Mesendoderm (in vitro differentiated cells): ENCODE data around the gene MACROH2A2.

ENCODE experiments used
- DNase-seq: peaks from one replicate; pipeline ENCODE4 v3.0.0; 2013
- H2AK5ac ChIP-seq: 2 replicates; pipeline ENCODE4 v1.6.1; 2013; ENCODE audit warnings: low read length, inconsistent platforms
- H2BK120ac ChIP-seq: 2 replicates; pipeline ENCODE4 v1.6.1; 2013; ENCODE audit warnings: low read depth, mild to moderate bottlenecking, low read length, moderate library complexity, mixed read lengths
- H2BK15ac ChIP-seq: replicated peaks from 2 replicates; pipeline ENCODE4 v1.6.1; 2013; ENCODE audit warnings: low read depth, mild to moderate bottlenecking, moderate library complexity
- H2BK5ac ChIP-seq: 2 replicates; pipeline ENCODE4 v1.6.1; 2013; ENCODE audit warnings: low read length, inconsistent platforms
- H3K18ac ChIP-seq: 2 replicates; pipeline ENCODE4 v1.6.1; 2013; ENCODE audit warnings: mild to moderate bottlenecking, low read length, mixed read lengths
- H3K23ac ChIP-seq: one replicate; pipeline ENCODE4 v1.6.1; 2013; ENCODE audit warnings: low read length
- H3K27ac ChIP-seq: 2 replicates; pipeline ENCODE4 v1.5.1; 2013; ENCODE audit warnings: low read depth, mild to moderate bottlenecking, inconsistent platforms, low read length, moderate library complexity
- H3K27me3 ChIP-seq: 2 replicates; pipeline ENCODE4 v1.6.1; 2013; ENCODE audit warnings: low read length, control low read depth, mild to moderate bottlenecking, inconsistent platforms; ENCODE audit not compliant: insufficient read depth, poor library complexity
- H3K36me3 ChIP-seq: 2 replicates; pipeline ENCODE4 v1.6.1; 2013; ENCODE audit warnings: low read length, inconsistent platforms; ENCODE audit not compliant: control insufficient read depth, insufficient read depth
- H3K4ac ChIP-seq: one replicate; pipeline ENCODE4 v1.6.1; 2013; ENCODE audit warnings: low read depth, mild to moderate bottlenecking, low read length, moderate library complexity
- H3K4me1 ChIP-seq: 2 replicates; pipeline ENCODE4 v1.6.1; 2013; ENCODE audit warnings: low read depth, low read length, inconsistent platforms; ENCODE audit not compliant: control insufficient read depth
- H3K4me2 ChIP-seq: 2 replicates; pipeline ENCODE4 v1.6.1; 2013; ENCODE audit warnings: low read length
- H3K4me3 ChIP-seq: 2 replicates; pipeline ENCODE4 v1.5.1; 2013; ENCODE audit warnings: mild to moderate bottlenecking, low read length
- H3K56ac ChIP-seq: one replicate; pipeline ENCODE4 v1.6.1; 2013; ENCODE audit warnings: low read length
- H3K79me1 ChIP-seq: 2 replicates; pipeline ENCODE4 v1.6.1; 2013; ENCODE audit warnings: low read length, inconsistent platforms
- H3K79me2 ChIP-seq: 2 replicates; pipeline ENCODE4 v1.6.1; 2013; ENCODE audit warnings: mild to moderate bottlenecking, low read length; ENCODE audit not compliant: control insufficient read depth, insufficient read depth
- H3K9ac ChIP-seq: 2 replicates; pipeline ENCODE4 v1.6.1; 2013; ENCODE audit warnings: low read length, inconsistent platforms
- H4K5ac ChIP-seq: one replicate; pipeline ENCODE4 v1.6.1; 2013; ENCODE audit warnings: low read length
- H4K8ac ChIP-seq: one replicate; pipeline ENCODE4 v1.6.1; 2013; ENCODE audit warnings: low read depth, mild to moderate bottlenecking, control low read depth, low read length, moderate library complexity
- WGBS: extraction: QIAGEN DNeasy Blood & Tissue Kit; methylation state at CpG from one replicate; pipeline ENCODE4 v1.1.7; 2013; ENCODE audit warnings: low lambda C conversion rate, missing lambda C conversion rate; ENCODE audit not compliant: insufficient coverage; ENCODE audit errors: extremely low coverage; 5-methylcytosine and 5-hydroxymethylcytosine counted together

Gene MACROH2A2

DNA sequence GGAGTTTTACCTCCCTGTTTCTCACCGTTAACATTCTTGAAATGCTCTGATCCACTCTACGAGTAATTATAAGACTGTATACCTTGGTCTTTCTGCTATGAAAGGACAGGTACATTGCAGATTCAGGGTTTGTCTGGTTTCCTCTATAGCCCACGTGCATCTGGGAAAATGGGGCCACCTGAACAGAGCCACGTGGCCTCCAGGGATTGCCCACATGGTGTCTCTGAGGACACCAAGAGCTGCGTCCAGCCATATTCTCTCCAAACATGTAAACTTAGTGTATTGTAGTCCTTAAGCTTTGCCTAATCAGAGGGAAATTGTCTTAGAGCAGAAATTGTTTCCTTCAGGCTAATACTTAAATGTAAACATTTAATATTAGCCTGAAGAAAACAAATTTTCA lies 16.7 kb downstream of the MACROH2A2 start:
- Histone ChIP-seq H3K23ac (no peak overlapping the region), H3K4me2 (no peak overlapping the region), H2BK120ac (no peak overlapping the region), H2AK5ac (no peak overlapping the region), H3K4ac (no peak overlapping the region), H2BK15ac (no peak overlapping the region), H3K4me1 (no peaks in the 10 kb centered on the region), H3K36me3 (no peaks in the 10 kb centered on the region), H2BK5ac (no peak overlapping the region), H3K79me2 (no peaks in the 10 kb centered on the region), H3K18ac (no peak overlapping the region), H3K79me1 (peaks cover 1% of the 10 kb centered on the region), H3K4me3 (no peak overlapping the region), H3K56ac (no peak overlapping the region), H4K8ac (no peak overlapping the region), H3K27ac (no peak overlapping the region), H3K9ac (no peak overlapping the region), H4K5ac (no peak overlapping the region), H3K27me3 (no peaks in the 10 kb centered on the region)
- WGBS = no CpG with 5 or more reads among the region's 5 CpGs
- DNase-seq = no peak

DNA sequence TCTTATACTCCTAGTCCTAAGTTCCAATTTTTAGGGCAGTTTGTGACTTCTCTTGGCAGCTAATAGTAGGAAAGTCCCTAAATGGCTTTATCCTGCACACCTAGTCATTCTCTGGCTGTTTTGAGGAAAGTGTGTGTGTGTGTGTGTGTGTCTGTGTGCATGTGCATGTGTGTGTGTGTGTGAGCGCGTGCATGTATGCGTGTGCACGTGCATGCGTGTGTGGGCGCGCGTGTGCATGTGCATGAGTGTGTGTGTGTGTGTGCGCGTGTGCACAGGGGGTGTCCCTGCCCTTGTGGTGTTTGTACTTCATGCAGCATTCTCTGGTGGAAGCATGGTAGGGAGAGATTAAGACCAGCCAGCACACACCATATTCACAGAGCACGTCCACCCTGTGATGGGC lies 18.2 kb downstream of the MACROH2A2 start:
- Histone ChIP-seq H3K4me1 (peaks cover 2% of the 10 kb centered on the region), H2BK120ac (no peak overlapping the region), H2BK5ac (no peak overlapping the region), H4K8ac (no peak overlapping the region), H2BK15ac (no peak overlapping the region), H4K5ac (no peak overlapping the region), H3K36me3 (no peaks in the 10 kb centered on the region), H3K4me2 (no peak overlapping the region), H3K9ac (no peak overlapping the region), H3K4ac (no peak overlapping the region), H3K79me2 (no peaks in the 10 kb centered on the region), H2AK5ac (no peak overlapping the region), H3K79me1 (peaks cover 1% of the 10 kb centered on the region), H3K4me3 (no peak overlapping the region), H3K27me3 (no peaks in the 10 kb centered on the region), H3K56ac (no peak overlapping the region), H3K27ac (no peak overlapping the region), H3K18ac (no peak overlapping the region), H3K23ac (no peak overlapping the region)
- DNase-seq = no peak
- no CpG with 5 or more reads among the region's 11 CpGs for WGBS

DNA sequence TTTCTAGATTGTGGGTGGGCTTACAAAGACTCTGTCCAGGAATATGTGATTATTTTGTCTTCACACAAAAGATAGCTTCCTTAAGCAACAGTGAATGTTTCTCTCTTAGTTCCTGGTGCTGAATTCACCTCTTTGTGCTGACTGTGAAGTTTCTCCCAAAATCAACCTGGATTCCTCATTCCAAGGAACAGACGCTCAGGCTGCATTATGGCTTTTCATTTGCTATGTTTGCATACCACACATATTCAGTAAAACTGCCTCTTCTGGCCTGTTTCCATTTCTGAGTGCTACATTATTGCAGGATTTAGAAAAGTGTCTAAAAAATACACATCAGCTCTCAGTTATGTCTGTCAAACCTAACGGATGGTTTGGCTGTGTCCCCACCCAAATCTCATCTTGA lies 21.5 kb downstream of the MACROH2A2 start:
- H4K8ac ChIP-seq = no peak overlapping the region
- H2BK120ac ChIP-seq = no peak overlapping the region
- no peak overlapping the region for H2BK5ac ChIP-seq
- H3K27ac ChIP-seq = no peak overlapping the region
- H3K79me2 ChIP-seq = no peaks in the 10 kb centered on the region
- H2AK5ac ChIP-seq = no peak overlapping the region
- H3K56ac ChIP-seq = no peak overlapping the region
- no peak overlapping the region for H3K23ac ChIP-seq
- H2BK15ac ChIP-seq = no peak overlapping the region
- no peak overlapping the region for H3K4me3 ChIP-seq
- no peaks in the 10 kb centered on the region for H3K27me3 ChIP-seq
- H3K36me3 ChIP-seq = peaks cover 3% of the 10 kb centered on the region
- no peak overlapping the region for H3K4me2 ChIP-seq
- no peak overlapping the region for H4K5ac ChIP-seq
- peaks cover 1% of the 10 kb centered on the region for H3K79me1 ChIP-seq
- no CpG with 5 or more reads among the region's 2 CpGs for WGBS
- no peak for DNase-seq
- no peak overlapping the region for H3K4ac ChIP-seq
- peaks cover 6% of the 10 kb centered on the region for H3K4me1 ChIP-seq
- H3K18ac ChIP-seq = no peak overlapping the region
- no peak overlapping the region for H3K9ac ChIP-seq

DNA sequence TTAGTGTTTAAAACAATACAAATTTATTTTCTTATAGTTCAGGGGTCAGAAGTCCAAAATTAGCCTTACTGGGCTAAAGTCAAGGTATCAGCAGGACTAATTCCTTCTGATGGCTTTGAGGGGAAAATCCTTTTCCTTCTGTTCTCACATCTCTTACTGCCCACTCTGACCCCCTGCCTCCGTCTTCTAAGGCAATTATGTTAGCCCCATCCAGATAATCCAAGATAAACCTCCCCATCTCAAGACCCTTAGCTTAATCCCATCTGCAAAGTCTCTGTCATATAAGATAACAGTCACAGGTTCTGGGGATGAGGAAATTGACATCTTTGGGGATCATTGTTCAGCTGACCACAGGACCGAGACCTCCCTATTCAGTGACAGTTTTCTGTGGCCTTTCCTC lies 22.3 kb downstream of the MACROH2A2 start:
- H3K4me3 ChIP-seq = no peak overlapping the region
- DNase-seq = peak; percentile 65
- H2BK5ac ChIP-seq = no peak overlapping the region
- no peak overlapping the region for H2BK120ac ChIP-seq
- no peak overlapping the region for H3K9ac ChIP-seq
- H2AK5ac ChIP-seq = no peak overlapping the region
- no peak overlapping the region for H2BK15ac ChIP-seq
- H3K4me1 ChIP-seq = peaks cover 6% of the 10 kb centered on the region
- H3K56ac ChIP-seq = no peak overlapping the region
- no peak overlapping the region for H3K23ac ChIP-seq
- no peaks in the 10 kb centered on the region for H3K79me2 ChIP-seq
- H3K18ac ChIP-seq = no peak overlapping the region
- no peak overlapping the region for H4K8ac ChIP-seq
- no peak overlapping the region for H3K4me2 ChIP-seq
- H3K79me1 ChIP-seq = peaks cover 1% of the 10 kb centered on the region
- no peak overlapping the region for H4K5ac ChIP-seq
- no peaks in the 10 kb centered on the region for H3K27me3 ChIP-seq
- H3K4ac ChIP-seq = no peak overlapping the region
- H3K27ac ChIP-seq = no peak overlapping the region
- H3K36me3 ChIP-seq = peaks cover 3% of the 10 kb centered on the region
- WGBS = no CpG with 5 or more reads among the region's 2 CpGs

DNA sequence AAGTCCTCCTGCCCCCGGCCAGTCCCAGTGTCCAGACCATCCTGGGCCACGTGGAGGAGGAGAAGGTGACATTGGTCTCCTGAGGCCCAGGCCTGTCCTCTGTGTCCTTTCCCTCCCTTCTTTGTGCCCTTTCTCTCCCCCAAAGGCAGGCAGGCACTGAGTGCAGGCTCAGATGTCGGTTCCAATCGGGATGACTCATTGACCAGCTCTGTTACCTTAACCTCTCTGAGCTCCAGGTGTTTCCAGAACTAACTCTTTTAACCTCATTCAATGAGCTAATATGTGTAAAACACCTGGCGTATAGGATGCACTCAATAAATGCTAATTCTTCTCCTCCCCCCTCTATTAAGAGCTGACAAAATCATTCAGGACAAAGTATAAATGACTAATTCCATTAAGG lies 25.7 kb downstream of the MACROH2A2 start:
- Histone ChIP-seq H2BK5ac (no peak overlapping the region), H2BK120ac (no peak overlapping the region)

DNA sequence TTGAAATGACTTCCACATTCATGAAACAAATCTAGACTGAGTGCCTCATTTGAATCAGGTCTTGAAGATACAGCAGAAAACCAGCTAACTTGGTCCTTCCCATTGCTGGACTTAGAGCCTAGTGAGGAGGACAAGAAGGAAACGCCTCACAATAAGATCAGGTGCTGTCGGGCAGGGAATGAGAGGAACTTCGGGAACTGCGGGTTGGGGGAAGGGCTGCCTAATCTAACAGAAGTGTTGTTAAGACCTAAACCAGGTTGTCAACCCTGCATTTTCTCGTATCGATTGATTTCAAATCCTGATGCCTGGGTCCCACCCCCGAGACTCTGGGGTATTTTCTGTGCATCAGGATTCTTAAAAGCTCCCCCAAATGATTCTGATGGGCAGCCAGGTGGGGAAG lies 26.3 kb downstream of the MACROH2A2 start:
- H3K79me2 ChIP-seq = no peaks in the 10 kb centered on the region
- DNase-seq = no peak
- no peak overlapping the region for H3K4ac ChIP-seq
- no peak overlapping the region for H2BK15ac ChIP-seq
- H2BK5ac ChIP-seq = no peak overlapping the region
- H3K79me1 ChIP-seq = no peaks in the 10 kb centered on the region
- H3K23ac ChIP-seq = no peak overlapping the region
- H3K18ac ChIP-seq = no peak overlapping the region
- no peak overlapping the region for H3K56ac ChIP-seq
- no peak overlapping the region for H3K4me2 ChIP-seq
- peaks cover 6% of the 10 kb centered on the region for H3K4me1 ChIP-seq
- H3K27me3 ChIP-seq = no peaks in the 10 kb centered on the region
- H2AK5ac ChIP-seq = no peak overlapping the region
- H4K8ac ChIP-seq = no peak overlapping the region
- peaks cover 4% of the 10 kb centered on the region for H3K36me3 ChIP-seq
- H3K27ac ChIP-seq = no peak overlapping the region
- no peak overlapping the region for H2BK120ac ChIP-seq
- H3K4me3 ChIP-seq = no peak overlapping the region
- H4K5ac ChIP-seq = no peak overlapping the region
- no peak overlapping the region for H3K9ac ChIP-seq
- WGBS = no CpG with 5 or more reads among the region's 7 CpGs

More for the DNA sequence above, 25.7 kb downstream of the MACROH2A2 start:
- DNase-seq = no peak
- Histone ChIP-seq H3K18ac (no peak overlapping the region), H3K9ac (no peak overlapping the region), H3K36me3 (peaks cover 3% of the 10 kb centered on the region), H3K4me1 (peaks cover 6% of the 10 kb centered on the region), H3K79me1 (no peaks in the 10 kb centered on the region), H4K5ac (no peak overlapping the region), H2AK5ac (no peak overlapping the region), H4K8ac (no peak overlapping the region), H2BK15ac (no peak overlapping the region), H3K23ac (no peak overlapping the region), H3K27me3 (no peaks in the 10 kb centered on the region), H3K56ac (no peak overlapping the region), H3K79me2 (no peaks in the 10 kb centered on the region), H3K4me2 (no peak overlapping the region), H3K27ac (no peak overlapping the region), H3K4me3 (no peak overlapping the region), H3K4ac (no peak overlapping the region)
- WGBS = no CpG with 5 or more reads among the region's 5 CpGs
